NCI-H345 treated with DMSO at 0.1 percent for 48 hours (cell line): ENCODE measurements around the gene SLC39A11.
"Not testable (repeated sequence)": the region's sequence is repeated elsewhere in the genome, so short reads cannot be mapped to it uniquely, and the experiment has no call there.

Experiments used
- DNase-seq: peaks from one replicate; lab custom pipeline; 2025; ENCODE audit not compliant: unreplicated experiment; lab: John Stamatoyannopoulos, UW

The SLC39A11 gene

DNA sequence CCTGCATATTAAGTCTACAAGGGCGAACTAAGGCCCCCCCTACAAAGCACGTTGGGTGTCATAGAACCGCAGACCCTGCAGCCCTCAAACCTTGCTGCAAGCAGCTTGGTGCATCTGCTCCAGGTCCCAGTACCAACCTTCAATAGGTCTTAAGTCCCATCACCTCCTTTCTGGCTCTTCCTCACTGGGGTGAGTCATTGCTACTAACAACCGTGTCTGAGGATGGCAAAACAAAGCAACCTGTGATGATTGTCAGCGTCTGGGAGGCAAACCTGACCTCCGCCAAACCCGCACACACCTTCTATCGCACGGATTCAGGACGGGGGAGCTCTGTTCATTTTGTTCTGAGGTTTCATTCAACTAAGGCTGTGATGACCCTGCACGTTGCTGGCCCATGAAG is 138.9 kb downstream of the SLC39A11 start:
- no peak for DNase-seq

DNA sequence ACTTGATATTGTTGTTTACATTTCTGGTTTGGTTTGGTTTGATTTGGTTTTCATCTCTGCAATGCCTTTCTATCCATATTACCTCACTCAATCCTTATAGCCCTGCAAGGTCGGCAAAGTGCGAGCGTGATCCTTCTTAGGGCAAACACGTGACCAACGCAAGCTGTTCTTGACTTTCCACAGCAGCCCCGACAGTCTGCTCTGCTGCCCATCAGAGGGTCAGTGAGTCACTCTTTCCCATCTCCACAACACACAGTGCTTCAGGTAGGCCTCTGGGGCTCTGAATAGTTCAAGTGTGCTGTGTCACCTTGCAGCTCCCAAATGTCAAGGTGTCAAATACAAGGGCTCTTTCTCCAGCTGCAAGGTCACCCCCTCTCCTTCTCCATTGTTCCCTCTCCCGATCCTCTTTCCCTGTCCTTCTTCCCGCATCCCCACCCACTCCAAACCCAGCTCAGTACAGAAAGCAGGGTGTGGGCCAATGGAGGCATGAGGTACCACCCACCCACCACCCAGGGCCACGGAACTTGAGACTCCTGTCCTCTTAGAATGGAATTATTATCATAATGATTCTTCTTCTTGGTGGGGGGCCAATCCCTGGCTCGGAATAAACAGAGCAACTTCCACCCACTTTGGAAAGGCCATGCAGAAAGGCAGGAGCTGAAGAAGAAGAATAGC is 139.7 kb downstream of the SLC39A11 start:
- no peak for DNase-seq

DNA sequence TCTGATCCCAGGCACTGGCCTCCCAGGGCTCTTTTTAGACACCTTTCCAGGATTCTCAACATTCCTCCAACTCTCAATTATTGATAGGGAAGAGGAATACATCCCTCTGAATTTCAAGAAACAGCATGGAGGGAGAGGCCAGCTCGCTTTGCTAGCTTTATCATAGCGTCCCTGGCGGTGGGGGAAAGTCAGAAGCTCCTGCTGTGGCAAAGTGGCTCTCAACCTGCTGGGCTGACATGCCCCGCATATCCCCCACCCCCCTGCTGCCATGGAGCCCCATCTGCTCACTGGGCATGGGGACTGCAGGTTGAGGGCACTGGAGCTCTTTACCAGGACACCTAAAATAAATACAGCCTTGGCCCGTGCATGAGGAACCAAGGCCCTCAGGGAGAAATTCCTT is 140.3 kb downstream of the SLC39A11 start:
- no peak for DNase-seq

DNA sequence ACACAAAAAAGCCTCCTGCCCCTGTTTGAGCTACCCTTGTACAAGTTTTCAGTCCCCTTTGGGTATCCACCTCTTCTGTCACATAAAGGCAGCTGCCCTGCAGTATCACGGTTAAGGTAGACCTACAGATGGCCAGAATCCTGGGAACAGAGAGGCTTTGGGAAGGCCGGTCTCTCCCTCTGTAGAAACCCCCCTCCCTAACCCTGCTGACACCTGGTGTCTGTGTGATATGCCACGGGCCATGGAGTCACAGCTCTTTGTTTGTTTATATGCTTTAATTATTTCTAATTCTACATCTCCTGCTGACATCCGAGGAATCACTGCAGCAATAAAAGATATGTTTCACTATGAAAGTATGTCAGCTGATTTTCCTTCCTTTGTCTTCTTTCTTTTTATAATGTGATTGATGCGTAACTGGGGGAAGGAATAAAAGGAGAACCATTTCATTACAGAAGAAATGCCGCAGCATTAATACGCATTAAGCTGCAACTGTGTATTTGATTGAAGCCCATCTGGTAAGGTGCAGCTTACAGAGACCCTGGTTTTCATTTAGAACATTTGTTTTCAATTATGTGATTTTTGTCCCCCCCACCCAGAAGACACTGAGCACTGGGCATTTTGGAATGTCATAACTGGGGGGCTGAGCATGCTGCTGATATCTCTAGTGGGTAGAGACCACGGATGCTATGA is 142.1 kb downstream of the SLC39A11 start:
- peak; percentile 22 for DNase-seq

DNA sequence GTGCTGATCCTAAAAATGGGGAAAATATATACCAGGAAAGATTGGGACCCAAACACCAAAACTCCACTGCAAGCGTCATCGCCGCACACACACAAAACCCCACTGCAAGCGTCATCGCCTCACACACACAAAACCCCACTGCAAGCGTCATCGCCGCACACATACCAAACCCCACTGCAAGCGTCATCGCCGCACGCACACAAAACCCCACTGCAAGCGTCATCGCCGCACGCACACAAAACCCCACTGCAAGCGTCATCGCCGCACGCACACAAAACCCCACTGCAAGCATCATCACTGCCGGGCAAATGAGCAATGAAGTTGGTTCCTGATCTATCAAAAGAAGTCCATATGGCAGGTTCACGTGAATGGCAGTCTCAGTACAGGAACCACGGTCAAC is 144.4 kb downstream of the SLC39A11 start:
- DNase-seq: no peak

DNA sequence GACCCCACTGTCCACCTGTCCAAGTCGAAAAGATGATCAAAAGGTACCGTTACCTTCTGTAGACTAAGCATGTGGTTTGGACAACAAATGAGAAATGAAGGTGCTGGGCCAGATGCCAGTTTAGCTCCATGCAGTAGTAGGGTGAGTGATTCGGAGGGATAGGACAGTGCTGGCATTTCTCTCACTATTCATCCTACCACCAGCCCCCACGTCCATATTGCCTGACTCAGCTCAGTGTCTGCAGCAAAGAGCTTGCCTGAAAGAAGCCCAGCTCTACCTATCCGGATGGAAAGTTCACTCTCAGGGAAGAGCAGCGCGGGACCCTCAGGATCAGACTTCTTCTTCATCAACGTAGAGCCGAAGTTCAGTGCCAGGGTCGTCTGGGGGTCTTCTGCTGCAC is 145.0 kb downstream of the SLC39A11 start:
- DNase-seq: no peak

DNA sequence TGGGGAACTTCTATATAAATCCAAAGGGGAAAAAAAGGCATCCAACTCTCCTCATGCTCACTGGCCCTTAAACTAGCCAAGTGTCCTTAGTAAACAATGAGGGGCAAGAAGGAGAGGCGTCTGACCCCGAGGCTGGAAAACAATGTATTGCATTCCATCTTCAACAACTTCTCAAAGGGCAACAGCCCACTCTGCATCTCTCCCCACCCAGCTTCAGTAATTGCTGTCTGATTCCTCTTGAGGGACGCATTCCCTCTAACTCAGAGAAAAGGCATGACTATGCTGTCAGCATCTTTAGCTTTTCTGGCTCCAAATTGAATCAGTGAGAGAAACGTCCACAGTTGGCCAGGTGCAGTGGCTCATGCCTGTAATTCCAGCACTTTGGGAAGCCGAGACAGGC is 145.8 kb downstream of the SLC39A11 start:
- no peak for DNase-seq

DNA sequence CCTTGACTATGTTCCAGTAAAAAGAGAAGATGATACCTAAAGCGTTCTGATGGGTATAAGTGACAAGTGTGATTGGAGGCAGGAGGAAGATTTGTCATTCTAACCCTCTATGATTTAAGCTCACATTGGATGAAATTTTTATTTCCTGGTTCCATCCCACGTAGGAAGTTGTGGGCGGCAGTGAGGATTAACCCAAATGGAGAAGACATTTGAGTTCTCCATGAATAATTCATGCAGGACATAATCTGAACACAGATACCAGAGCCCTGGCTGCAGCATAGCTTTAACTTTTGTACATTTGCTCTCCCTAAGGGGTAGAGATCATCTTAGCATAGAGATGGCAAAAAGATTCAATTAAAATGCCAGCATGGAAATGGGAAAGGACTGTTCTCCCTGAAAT is 146.3 kb downstream of the SLC39A11 start:
- DNase-seq: no peak

DNA sequence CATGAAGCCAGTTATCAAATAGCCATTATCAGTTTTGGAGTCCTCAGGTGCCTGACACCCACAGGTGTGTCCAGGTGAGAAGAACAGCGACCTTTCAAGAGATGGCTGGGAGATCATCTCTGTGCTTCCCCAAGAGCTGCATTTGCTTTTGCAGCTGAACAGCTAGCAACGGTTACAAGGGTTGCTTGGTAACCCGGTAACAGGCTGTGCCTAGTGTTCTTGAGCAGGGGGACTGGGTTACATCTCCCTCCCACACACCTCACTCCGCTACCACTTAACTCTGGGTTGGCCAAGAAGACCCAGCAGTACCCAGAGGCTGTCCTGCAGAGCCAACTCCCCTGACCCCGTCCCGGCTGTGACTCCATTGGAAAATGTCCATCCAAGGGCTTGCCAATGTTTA is 147.0 kb downstream of the SLC39A11 start:
- no peak for DNase-seq

DNA sequence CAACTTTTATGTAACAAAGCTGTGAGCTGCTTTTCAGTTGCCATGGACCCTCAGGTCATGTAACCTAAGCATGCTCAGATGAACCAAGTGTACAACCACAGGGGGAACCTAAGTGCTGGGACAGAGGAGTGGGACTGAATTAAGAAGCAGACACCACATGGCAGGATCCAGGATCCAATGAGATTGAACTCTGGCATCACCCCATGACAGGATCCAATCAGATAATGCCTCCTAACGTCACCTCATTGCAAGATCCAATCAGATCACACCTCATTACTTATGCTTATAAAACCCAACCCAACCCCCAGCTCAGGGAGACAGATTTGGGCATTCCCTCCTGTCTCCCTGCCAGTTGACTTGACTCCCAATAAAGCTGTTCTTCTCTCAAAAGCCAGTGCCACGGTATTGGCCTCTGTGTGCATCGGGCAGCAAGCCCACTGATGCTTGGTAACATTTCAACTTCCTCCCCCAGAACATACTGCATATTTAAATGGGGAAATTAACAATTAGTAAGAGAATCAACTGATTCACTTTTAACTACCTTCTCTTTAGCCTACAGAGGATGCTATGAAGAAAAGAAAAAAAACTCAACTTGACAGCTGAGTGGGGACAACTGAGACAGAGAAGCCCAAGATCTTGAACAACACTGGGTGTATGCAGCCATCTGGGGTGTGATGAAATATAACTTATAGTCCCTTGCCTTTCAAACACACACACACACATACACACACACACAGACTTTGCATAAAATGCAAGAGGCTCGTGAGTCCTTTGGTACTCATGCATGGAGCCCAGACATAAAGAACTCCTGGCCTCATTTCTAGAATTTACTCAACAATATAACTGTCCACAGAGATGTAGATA is 148.4 kb downstream of the SLC39A11 start:
- no peak for DNase-seq

DNA sequence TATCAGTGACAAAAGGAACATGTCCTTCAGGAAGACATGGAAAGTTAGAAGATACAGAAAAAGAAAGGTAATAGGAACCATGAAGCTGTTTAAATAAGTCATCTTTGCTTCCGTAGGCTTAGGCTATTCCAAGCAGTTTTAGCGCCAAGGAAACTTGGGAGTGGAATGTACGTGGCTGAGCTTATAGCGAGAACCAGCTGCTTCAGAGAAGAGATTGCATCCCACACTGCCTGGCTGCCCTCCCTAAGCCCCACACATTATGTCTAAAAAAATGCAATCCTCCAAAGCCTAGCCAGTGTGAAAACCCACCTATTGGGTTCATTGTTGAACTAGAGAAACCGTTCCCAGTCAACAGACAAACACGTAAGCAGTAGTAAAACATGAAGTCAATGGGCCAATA is 149.9 kb downstream of the SLC39A11 start:
- no peak for DNase-seq

DNA sequence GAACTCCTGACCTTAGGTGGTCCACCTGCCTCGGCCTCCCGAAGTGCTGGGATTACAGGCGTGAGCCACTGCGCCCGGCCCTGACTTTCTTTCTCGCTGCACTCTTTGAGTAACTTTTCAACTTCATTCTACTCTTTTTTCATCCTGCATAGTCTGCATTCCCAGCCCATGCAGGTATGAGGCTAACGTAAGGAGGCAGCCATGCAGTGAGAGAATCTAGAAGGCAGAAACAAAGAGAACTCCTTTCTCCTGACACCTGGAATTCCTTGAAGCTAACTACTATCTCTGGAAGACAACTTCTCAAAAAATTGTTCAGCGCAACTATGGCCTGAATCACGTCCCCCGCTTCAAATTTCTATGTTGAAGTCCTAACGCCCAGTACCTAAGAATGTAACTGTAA is 152.0 kb downstream of the SLC39A11 start:
- no peak for DNase-seq

DNA sequence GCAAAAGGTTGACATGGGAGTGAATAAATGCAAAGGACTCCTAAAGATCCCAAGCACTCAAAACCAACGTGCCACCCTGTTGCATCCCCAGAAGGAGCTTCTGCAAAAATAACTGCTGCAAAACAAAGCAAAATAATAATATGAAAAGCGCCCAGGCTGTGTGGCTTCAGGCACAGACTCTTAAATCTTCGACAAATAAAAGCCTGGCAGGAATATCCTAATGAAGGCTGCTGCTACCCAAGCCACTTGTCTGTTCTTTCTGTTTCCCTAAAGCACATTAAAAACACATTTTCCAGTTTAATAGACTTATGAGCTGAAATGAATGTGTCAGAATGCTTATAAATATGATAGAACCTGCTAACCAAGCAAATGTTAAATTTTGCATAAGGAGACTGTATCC is 154.0 kb downstream of the SLC39A11 start:
- DNase-seq: no peak

DNA sequence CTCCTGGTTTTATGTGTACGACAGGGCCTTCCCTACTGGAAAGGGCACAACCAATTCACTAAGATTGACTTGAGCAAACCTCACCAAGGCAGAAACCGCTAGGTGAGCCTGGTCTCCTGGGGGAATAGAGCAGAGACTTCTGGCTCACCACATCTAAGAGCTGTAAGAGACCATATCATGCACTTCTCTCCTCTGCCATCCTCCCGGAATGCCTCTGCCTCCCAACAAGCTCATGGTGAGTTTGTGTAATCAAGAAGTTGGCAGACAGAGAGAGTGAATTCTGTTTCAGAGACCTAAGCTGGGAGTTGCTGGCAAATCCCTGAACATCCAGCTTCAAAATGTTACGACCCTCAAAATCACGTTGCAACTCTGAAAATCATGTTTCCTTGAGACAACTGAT is 154.8 kb downstream of the SLC39A11 start:
- DNase-seq: no peak

DNA sequence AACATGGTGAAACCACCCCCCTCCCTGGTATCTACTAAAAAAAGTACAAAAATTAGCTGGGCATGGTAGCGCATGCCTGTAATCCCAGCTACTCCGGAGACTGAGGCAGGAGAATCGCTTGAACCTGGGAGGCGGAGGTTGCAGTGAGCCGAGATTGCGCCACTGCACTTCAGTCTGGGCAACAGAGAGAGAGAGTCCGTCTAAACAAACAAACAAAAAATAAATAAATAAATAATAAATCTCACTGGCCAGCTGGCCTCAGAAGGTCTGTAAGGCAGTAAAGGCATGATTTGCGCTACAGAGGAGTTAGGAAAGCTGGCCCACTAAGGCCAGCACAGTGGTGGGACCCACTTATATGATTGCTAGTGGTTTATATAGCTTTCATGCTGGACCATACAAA is 155.2 kb downstream of the SLC39A11 start:
- not testable (repeated sequence) for DNase-seq

DNA sequence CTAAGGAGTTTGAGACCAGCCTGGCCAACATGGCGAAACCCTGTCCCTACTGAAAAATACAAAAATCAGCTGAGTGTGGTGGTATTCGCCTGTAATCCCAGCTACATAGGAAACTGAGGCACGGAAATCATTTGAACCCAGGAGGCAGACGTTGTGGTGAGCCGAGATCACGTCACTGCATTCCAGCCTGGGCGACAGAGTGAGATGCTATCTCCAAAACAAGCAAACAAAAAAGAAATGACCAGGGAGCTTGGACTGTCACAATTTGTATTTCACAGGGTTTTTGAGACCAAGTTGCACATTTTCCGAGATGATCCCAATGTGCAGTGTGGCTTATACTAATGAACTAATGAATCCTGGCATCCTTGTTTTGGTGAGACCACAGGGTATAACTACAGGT is 156.5 kb downstream of the SLC39A11 start:
- no peak for DNase-seq

DNA sequence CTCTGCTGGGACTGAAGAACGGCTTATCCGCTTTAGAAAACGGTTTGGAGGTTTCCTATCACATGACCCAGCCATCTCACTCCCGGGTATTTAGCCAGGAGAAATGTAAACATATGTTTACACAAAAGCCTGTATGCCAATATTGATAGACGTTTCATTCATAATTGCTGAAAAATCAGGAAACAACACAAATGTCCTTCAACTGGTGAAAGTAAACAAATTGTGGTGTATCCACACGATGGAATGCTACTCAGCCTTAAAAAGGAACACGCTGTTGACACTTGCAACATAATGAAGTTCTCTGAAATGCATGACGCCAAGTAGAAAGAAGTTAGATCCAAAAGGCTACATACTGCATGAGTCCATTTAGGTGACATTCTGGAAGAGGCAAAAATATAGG is 157.6 kb downstream of the SLC39A11 start:
- DNase-seq: no peak

DNA sequence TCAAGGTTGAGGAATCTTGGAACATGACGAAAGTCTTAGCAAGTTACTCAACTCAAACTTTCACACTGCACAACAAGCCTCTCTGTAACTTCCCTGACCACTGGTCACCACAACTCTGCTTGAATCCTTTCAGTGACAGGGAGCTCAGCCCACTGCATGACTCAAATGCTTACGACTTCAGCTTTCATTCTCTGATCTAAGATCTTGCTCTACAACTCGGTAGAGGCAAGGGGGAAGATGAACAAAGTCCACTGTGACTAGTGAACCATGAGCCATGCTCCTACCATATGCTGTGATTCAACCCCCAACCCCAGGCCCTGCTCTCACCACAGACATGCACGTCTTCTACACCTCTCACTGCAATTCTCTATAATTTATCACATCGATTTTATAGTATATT is 160.9 kb downstream of the SLC39A11 start:
- no peak for DNase-seq

DNA sequence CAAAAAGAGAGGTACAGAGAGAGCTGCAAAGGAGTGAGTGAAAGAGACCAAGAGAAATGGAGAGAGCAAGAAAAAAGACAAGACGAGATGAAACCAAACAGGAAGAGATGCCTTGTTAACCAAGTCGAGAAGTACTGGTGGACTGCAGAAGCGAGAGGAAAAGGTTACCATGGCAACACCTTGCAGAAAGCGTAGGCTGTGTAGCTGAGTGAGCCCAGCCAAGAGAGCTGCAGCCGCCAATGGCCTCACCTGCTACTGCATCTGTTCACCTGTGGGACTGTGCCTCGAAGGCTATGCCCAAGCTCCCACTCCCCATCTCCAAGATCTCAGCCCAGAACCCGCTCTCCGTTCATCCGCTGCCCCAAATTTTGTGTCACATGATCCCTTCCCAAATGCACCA is 161.3 kb downstream of the SLC39A11 start:
- DNase-seq: no peak

DNA sequence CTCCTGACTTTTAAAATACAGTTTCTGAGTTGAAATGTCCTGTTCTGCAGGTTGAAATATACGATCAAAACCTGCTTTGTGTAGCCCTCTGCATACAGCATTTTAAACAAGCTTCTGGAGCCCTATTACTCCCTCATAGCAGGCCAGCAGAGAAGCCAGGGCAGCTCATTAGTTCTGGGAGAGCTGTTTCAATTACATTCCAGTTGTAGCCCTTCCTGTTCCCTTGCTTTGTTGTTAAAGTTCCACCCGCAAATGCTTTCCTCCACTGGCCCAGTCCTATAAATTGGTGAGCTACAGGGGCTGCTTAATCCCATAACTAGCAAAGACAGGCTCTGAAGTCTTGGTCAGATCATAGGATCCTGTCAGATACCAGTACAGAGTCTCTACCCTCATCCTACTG is 162.5 kb downstream of the SLC39A11 start:
- DNase-seq: no peak

DNA sequence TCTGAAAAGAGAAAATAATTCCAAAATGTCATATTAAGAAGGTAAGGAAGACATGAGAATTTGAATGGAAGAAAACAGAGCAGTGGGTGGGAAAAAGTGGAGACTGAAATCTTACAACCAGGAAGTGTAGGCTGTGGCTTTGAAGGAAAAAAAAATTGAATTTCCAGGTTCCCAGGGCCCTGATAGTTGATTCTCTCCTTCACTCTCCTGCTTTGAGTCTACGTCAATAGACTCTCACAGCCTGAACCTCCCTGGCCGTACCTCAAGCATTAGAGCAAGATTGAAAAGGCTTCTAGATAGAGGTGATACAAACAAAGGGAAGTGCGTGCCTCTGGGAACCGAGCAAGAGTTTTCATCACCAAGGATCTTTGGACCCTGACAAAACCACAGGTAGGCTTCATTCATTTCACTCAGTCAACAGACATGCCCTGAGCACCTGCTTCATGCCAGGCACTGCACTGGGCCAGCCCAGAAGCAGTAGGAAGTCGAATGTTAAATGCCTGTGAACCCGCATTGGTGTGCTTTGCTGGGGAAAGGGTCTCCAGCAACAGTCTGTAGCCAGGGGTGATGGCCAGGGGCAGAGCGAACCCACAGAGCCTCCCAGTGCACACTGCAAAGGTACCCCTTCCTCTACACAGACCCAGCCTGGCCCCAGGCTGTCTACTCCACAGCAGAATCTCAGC is 163.9 kb downstream of the SLC39A11 start:
- DNase-seq: no peak

DNA sequence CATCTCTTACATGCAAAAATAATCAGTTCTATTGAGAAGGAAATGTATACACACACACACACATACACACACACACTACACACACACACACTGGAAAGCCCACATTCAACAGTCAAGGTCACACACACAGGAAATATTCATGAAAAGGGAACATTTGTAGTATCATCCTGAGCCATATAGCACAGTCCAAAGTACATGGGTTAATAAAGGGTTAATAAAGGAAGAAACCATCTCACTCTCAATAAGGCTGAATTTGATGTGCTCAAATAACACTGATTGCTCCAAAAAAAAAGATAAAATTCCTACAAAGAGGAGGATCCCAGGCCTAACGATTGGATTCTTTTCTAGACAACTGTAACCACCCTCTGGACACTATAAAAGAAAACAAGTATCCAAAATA is 164.7 kb downstream of the SLC39A11 start:
- no peak for DNase-seq
